ENCODE measurements around the gene KCNK2. TPM values are rescaled to one million over a fixed set of nuclear protein-coding genes. Genes with fewer than 3 reads are reported as not detected.

The KCNK2 gene
- total RNA-seq, 1 donor from 2014 or later, result 7.4 TPM

DNA sequence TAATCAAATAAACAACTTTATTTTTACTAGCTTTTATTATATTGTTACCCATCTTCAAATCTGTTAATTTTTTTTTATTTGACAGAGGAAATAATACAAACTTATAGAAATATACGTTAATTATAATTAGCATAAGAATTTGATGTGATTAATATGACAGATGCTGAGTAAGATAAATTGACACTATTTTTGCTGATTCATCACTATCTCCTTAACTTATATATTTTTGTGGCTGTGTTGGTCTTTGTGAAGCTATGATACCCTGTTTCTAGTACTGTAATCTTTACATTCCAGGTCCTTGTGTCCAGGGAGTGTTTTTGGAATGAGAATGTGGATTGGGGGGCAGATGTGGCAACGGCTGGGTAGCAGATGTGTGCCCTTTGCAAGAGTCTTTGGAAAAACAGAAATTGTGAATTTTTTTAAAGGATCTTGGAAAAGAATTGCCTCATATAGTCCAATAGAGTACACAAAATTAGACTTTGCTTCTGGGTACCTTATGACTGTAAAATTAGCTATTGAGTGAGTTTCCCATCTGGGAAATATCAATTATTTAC lies 102.6 kb downstream of the KCNK2 start:
- TF ChIP-seq, protein P1, sequence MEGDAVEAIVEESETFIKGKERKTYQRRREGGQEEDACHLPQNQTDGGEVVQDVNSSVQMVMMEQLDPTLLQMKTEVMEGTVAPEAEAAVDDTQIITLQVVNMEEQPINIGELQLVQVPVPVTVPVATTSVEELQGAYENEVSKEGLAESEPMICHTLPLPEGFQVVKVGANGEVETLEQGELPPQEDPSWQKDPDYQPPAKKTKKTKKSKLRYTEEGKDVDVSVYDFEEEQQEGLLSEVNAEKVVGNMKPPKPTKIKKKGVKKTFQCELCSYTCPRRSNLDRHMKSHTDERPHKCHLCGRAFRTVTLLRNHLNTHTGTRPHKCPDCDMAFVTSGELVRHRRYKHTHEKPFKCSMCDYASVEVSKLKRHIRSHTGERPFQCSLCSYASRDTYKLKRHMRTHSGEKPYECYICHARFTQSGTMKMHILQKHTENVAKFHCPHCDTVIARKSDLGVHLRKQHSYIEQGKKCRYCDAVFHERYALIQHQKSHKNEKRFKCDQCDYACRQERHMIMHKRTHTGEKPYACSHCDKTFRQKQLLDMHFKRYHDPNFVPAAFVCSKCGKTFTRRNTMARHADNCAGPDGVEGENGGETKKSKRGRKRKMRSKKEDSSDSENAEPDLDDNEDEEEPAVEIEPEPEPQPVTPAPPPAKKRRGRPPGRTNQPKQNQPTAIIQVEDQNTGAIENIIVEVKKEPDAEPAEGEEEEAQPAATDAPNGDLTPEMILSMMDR (IDR thresholded peaks at IDR 0.05; ENCODE audit: unreplicated experiment), result no peak
- DNase-seq (ENCODE audit: low spot score in 2 of 2, unreplicated experiment in 2 of 2), result no peak
- Mint-ChIP-seq H3K4me1 (no peaks in the 10 kb centered on the region), H3K27ac (no peak overlapping the region), H3K27me3 (ENCODE audit: low read depth) (no peaks in the 10 kb centered on the region), H3K9me3 (peaks cover 25% of the 10 kb centered on the region), H3K4me3 (no peak overlapping the region), H3K36me3 (peaks cover 5% of the 10 kb centered on the region)

DNA sequence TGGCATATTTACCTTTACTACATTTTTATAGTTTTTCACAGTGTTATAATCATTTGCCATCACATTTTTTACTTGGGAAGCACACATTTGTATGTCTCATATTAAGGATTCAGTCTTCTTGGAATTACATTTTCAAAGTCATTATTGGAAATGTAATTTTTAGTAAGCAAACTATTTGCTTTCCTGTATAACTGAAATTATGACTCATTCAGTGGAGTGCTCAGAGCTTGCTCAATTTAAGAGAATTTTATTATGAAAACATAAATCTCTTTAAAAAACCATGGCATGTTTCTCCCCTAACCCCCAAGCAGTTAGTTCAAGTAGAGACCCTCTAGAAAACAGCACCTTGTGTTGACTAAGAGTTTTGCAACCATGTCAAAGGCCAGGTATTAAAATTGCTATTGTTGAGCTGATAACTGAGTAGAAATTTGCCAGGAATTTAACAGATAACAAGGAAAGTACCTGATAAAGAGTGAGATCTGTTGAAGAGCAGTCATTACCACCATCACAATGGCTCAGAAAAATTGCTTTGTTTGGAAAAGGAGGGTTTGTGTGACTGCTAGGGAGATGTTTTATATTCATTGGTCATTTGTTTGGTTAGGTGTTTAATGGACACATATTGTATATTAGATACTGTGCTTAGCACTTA lies 105.9 kb downstream of the KCNK2 start:
- H3K4me1 Mint-ChIP-seq, result peaks cover 2% of the 10 kb centered on the region
- TF ChIP-seq, protein P1 (IDR thresholded peaks at IDR 0.05; ENCODE audit: unreplicated experiment), result no peak
- H3K27ac Mint-ChIP-seq, result no peak overlapping the region
- H3K36me3 Mint-ChIP-seq, result no peaks in the 10 kb centered on the region
- no peak for DNase-seq (ENCODE audit: low spot score in 2 of 2, unreplicated experiment in 2 of 2)
- no peak overlapping the region for H3K4me3 Mint-ChIP-seq
- H3K9me3 Mint-ChIP-seq, result peaks cover under 1% of the 10 kb centered on the region
- peaks cover 1% of the 10 kb centered on the region for H3K27me3 Mint-ChIP-seq (ENCODE audit: low read depth)

DNA sequence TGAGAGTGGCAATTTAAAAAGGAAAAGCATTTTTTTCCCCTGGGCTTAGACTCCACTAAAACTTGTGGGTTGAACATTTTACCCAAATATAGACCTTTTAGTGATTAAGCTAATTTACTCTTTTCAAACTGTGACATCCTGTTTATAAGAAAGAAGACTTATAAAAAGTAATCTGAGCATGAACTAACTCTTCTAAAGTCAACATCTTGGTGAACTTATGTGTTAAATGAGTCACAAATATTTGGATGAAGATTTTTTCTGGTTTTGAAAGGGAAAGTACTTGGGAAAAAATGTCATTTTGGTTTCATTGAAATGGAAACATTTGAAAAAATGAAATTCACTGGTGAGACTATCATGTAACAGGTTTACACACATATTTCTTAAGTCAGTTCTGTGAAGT lies 109.8 kb downstream of the KCNK2 start:
- TF ChIP-seq, protein P1 (IDR thresholded peaks at IDR 0.05; ENCODE audit: unreplicated experiment), result no peak
- no peak for DNase-seq (ENCODE audit: low spot score in 2 of 2, unreplicated experiment in 2 of 2)
- no peaks in the 10 kb centered on the region for H3K9me3 Mint-ChIP-seq
- peaks cover 2% of the 10 kb centered on the region for H3K4me1 Mint-ChIP-seq
- no peak overlapping the region for H3K27ac Mint-ChIP-seq
- H3K27me3 Mint-ChIP-seq (ENCODE audit: low read depth), result peaks cover 1% of the 10 kb centered on the region
- no peak overlapping the region for H3K4me3 Mint-ChIP-seq
- H3K36me3 Mint-ChIP-seq, result no peaks in the 10 kb centered on the region

DNA sequence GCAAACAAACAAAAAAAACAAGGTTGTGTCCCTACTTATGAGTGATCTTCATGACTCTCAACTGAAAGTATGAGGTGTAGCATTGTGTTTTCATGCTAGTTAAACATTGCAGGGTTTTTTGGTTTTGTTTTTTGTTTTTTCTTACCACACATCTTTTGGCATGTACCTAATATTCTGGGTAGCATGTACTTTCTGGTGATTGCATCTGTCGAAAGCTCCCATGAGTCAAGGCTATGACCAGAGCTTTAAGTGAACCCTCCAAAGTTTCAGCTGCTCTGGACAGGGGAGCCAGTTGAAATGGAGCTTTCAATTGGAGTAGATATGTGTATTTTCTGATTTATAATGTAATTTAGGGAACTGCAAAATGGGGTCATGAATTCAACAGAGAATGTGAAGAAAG lies 115.5 kb downstream of the KCNK2 start:
- DNase-seq (ENCODE audit: low spot score in 2 of 2, unreplicated experiment in 2 of 2), result no peak
- H3K4me3 Mint-ChIP-seq, result no peak overlapping the region
- no peaks in the 10 kb centered on the region for H3K36me3 Mint-ChIP-seq
- H3K4me1 Mint-ChIP-seq, result no peaks in the 10 kb centered on the region
- H3K9me3 Mint-ChIP-seq, result no peaks in the 10 kb centered on the region
- TF ChIP-seq, protein P1 (IDR thresholded peaks at IDR 0.05; ENCODE audit: unreplicated experiment), result no peak
- no peaks in the 10 kb centered on the region for H3K27me3 Mint-ChIP-seq (ENCODE audit: low read depth)
- no peak overlapping the region for H3K27ac Mint-ChIP-seq

DNA sequence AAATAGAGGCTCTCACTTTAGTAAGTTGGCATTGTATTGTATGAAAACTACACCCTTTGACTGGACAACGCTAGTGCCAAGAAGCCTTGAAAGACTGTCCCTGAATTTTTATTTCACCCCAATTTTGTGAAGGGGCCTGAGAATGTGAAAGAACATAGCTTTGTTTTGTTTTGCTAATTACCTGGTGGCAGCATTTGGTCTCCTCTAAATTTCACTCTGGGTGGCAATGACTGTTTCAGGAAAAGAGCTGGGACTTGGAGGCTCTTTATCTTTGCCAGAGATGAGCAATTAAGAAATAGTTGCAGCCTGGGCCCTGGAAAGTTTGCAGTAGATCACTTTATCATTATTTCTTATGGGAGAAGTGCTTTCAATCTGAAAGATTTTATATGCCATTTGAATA lies 117.6 kb downstream of the KCNK2 start:
- no peak overlapping the region for H3K27ac Mint-ChIP-seq
- H3K4me1 Mint-ChIP-seq, result no peaks in the 10 kb centered on the region
- no peaks in the 10 kb centered on the region for H3K36me3 Mint-ChIP-seq
- no peaks in the 10 kb centered on the region for H3K9me3 Mint-ChIP-seq
- no peak for DNase-seq (ENCODE audit: low spot score in 2 of 2, unreplicated experiment in 2 of 2)
- TF ChIP-seq, protein P1 (IDR thresholded peaks at IDR 0.05; ENCODE audit: unreplicated experiment), result no peak
- H3K4me3 Mint-ChIP-seq, result no peak overlapping the region
- H3K27me3 Mint-ChIP-seq (ENCODE audit: low read depth), result no peaks in the 10 kb centered on the region
